Ammon's horn (tissue), 1 donor: ENCODE measurements around the gene CBX1.

Source experiments
- DNase-seq: peaks from one replicate; pipeline ENCODE4 v3.0.0-alpha.2; 2016; ENCODE audit warnings: low spot score

The CBX1 gene

GRCh38 chr17:48101012-48101720 is at the start of gene CBX1:
Gene CBX1, minus strand, starts transcription at chr17:48101478. Its CDS starts 24,474 bp downstream, at chr17:48077004.
- peak; percentile 96 for DNase-seq

- DNase-seq, result no peak
Observed at GRCh38 chr17:48150597-48151001, 49.3 kb upstream of the CBX1 start.

- DNase-seq, result no peak
Observed at GRCh38 chr17:48149787-48150463, 48.6 kb upstream of the CBX1 start.

- DNase-seq, result no peak
Observed at GRCh38 chr17:48148854-48149786, 47.8 kb upstream of the CBX1 start.

- DNase-seq, result no peak
Observed at GRCh38 chr17:48148029-48148770, 46.9 kb upstream of the CBX1 start.

GRCh38 chr17:48144976-48145798 is 43.9 kb upstream of the CBX1 start:
- DNase-seq, result no peak

GRCh38 chr17:48144231-48144630 is 43.0 kb upstream of the CBX1 start:
- DNase-seq, result no peak

GRCh38 chr17:48143629-48144028 is 42.4 kb upstream of the CBX1 start:
- DNase-seq, result no peak

- DNase-seq, result peak; percentile 57
Observed at GRCh38 chr17:48139944-48140343, 38.7 kb upstream of the CBX1 start.

GRCh38 chr17:48137656-48138055 is 36.4 kb upstream of the CBX1 start:
- no peak for DNase-seq

GRCh38 chr17:48134912-48135480 is 33.7 kb upstream of the CBX1 start:
- no peak for DNase-seq

- DNase-seq, result peak; percentile 42
Observed at GRCh38 chr17:48132385-48132784, 31.1 kb upstream of the CBX1 start.

- DNase-seq, result peak; percentile 86
Observed at GRCh38 chr17:48131216-48131824, 30.0 kb upstream of the CBX1 start.

GRCh38 chr17:48129981-48130380 is 28.7 kb upstream of the CBX1 start:
- DNase-seq, result no peak

- no peak for DNase-seq
Observed at GRCh38 chr17:48128400-48128799, 27.1 kb upstream of the CBX1 start.

- peak; percentile 35 for DNase-seq
Observed at GRCh38 chr17:48127371-48128051, 26.2 kb upstream of the CBX1 start.

GRCh38 chr17:48126532-48126850 is 25.2 kb upstream of the CBX1 start:
- no peak for DNase-seq

- DNase-seq, result no peak
Observed at GRCh38 chr17:48125829-48126531, 24.7 kb upstream of the CBX1 start.

GRCh38 chr17:48123776-48124388 is 22.6 kb upstream of the CBX1 start:
- DNase-seq, result no peak
